ENCODE data around the gene SPANXB1. TPM values are rescaled to one million over a fixed set of nuclear protein-coding genes. Genes with fewer than 3 reads are reported as not detected.

The SPANXB1 gene
- total RNA-seq, 1 donor from 2014 or later = not detected

Other genes with a start within 250 kb of the SPANXB1 start
- 6.6 and 9.9 TPM in 2 replicates for gene LDOC1, start 174.5 kb downstream of the SPANXB1 start, total RNA-seq
- gene SPANXC, start 239.9 kb downstream of the SPANXB1 start, total RNA-seq = not detected in 2 replicates